HL-60 (cell line): ENCODE measurements around the gene VENTX.

ENCODE experiments used
- CTCF ChIP-seq: IDR thresholded peaks from one replicate; pipeline ENCODE4 v1.5.1; 2011; ENCODE audit warnings: low read length, control low read depth, inconsistent platforms; ENCODE audit not compliant: insufficient read depth
- GABPA ChIP-seq: IDR thresholded peaks from 2 replicates; pipeline ENCODE4 v1.6.1; 2012; ENCODE audit warnings: low read depth
- POLR2AphosphoS5 ChIP-seq: IDR thresholded peaks from 2 replicates; pipeline ENCODE4 v1.6.1; 2012; ENCODE audit warnings: low read depth

GRCh38 chr10:133272301-133272963 is 34.8 kb downstream of the VENTX start:
- TF ChIP-seq CTCF (no peak), GABPA (no peak), POLR2AphosphoS5 (no peak)
